SU-DHL-6 (cell line): ENCODE data around the gene THOC1.

Experiments used
- EZH2phosphoT487 ChIP-seq: fragments of 200-600 bp; sonication (generic), shearing (Covaris generic); conservative IDR thresholded peaks from 2 replicates; pipeline ENCODE4 v1.6.1; 2018; ENCODE audit warnings: mild to moderate bottlenecking, antibody characterized with exemption, low read length, moderate library complexity, mixed read lengths
- TF ChIP-seq, protein P1 (sequence below): fragments of 200-600 bp; sonication (generic); IDR thresholded peaks from one replicate; pipeline ENCODE4 v1.5.1; 2017; ENCODE audit warnings: antibody characterized with exemption, mild to moderate bottlenecking, low read length, moderate library complexity; ENCODE audit not compliant: insufficient read depth, poor library complexity, severe bottlenecking

DNA sequence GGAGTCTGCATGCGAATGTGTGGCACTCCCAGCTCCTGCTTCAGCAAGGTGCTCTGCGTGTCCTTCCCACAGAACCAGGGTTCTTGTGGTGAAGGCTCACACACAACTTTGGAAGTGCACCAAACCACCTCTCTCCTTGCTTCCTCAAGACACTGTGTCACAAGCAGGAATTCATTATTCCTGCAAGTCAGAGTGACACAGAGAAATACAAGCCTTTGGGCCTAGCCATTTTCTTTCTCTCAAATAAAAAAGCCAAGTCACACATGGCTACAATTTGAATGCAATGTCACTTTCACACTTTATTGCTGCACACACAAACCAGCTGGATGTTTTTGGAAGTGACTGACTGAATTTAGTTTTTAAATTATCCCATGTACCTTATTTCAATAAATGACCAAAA, 30.1 kb upstream of the THOC1 start:
- TF ChIP-seq, protein P1, sequence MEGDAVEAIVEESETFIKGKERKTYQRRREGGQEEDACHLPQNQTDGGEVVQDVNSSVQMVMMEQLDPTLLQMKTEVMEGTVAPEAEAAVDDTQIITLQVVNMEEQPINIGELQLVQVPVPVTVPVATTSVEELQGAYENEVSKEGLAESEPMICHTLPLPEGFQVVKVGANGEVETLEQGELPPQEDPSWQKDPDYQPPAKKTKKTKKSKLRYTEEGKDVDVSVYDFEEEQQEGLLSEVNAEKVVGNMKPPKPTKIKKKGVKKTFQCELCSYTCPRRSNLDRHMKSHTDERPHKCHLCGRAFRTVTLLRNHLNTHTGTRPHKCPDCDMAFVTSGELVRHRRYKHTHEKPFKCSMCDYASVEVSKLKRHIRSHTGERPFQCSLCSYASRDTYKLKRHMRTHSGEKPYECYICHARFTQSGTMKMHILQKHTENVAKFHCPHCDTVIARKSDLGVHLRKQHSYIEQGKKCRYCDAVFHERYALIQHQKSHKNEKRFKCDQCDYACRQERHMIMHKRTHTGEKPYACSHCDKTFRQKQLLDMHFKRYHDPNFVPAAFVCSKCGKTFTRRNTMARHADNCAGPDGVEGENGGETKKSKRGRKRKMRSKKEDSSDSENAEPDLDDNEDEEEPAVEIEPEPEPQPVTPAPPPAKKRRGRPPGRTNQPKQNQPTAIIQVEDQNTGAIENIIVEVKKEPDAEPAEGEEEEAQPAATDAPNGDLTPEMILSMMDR, result no peak
- no peak for TF ChIP-seq EZH2phosphoT487
